ENCODE data around the gene CEP85L. TPM values are rescaled to one million over a fixed set of nuclear protein-coding genes. Genes with fewer than 3 reads are reported as not detected.

The CEP85L gene
- total RNA-seq, 4 donors from 2014 or later = 15.6 to 22.8 (median 21.9) TPM

- H3K4me3 ChIP-seq = no peak overlapping the region
- H3K27me3 ChIP-seq = no peaks in the 10 kb centered on the region
- intact Hi-C loops (cut with DNase I; ENCODE audit: low total_unique reads) (loop anchor here (10.0 kb wide), 1 partner anchor 51 kb away; no protein-coding TSS in a partner anchor), in situ Hi-C loops (cut with MboI; ENCODE audit: low sequenced_read_pairs in 4 of 4) (no loop called here)
- peak overlapping the region; percentile 56 to 76 (median 62) for H3K27ac ChIP-seq
- TF ChIP-seq POLR2A (IDR thresholded peaks at IDR 0.05) = no peak
- TF ChIP-seq, protein P1, sequence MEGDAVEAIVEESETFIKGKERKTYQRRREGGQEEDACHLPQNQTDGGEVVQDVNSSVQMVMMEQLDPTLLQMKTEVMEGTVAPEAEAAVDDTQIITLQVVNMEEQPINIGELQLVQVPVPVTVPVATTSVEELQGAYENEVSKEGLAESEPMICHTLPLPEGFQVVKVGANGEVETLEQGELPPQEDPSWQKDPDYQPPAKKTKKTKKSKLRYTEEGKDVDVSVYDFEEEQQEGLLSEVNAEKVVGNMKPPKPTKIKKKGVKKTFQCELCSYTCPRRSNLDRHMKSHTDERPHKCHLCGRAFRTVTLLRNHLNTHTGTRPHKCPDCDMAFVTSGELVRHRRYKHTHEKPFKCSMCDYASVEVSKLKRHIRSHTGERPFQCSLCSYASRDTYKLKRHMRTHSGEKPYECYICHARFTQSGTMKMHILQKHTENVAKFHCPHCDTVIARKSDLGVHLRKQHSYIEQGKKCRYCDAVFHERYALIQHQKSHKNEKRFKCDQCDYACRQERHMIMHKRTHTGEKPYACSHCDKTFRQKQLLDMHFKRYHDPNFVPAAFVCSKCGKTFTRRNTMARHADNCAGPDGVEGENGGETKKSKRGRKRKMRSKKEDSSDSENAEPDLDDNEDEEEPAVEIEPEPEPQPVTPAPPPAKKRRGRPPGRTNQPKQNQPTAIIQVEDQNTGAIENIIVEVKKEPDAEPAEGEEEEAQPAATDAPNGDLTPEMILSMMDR (IDR thresholded peaks at IDR 0.05 in 4 of 5, conservative IDR thresholded peaks at IDR 0.05 in 1 of 5) = no peak
- ATAC-seq (peak; percentile 78 to 80), DNase-seq (peak; percentile 30 to 35)
- no peaks in the 10 kb centered on the region for H3K36me3 ChIP-seq
- H3K4me1 ChIP-seq = peaks cover 18 to 34% of the 10 kb centered on the region in 2 donors
- no peaks in the 10 kb centered on the region for H3K9me3 ChIP-seq
Measured at GRCh38 chr6:118693562-118693961, 42.2 kb upstream of the CEP85L start.

- H3K4me3 ChIP-seq = no peak overlapping the region
- TF ChIP-seq POLR2A (IDR thresholded peaks at IDR 0.05) = no peak
- TF ChIP-seq, protein P1 (IDR thresholded peaks at IDR 0.05 in 4 of 5, conservative IDR thresholded peaks at IDR 0.05 in 1 of 5) = no peak
- ATAC-seq = no peak
- no peaks in the 10 kb centered on the region for H3K27me3 ChIP-seq
- H3K36me3 ChIP-seq = no peaks in the 10 kb centered on the region
- intact Hi-C loops (cut with DNase I; ENCODE audit: low total_unique reads) = no loop called here
- H3K27ac ChIP-seq = no peak overlapping the region
- DNase-seq = no peak
- H3K9me3 ChIP-seq = no peaks in the 10 kb centered on the region
- in situ Hi-C loops (cut with MboI; ENCODE audit: low sequenced_read_pairs in 4 of 4) = no loop called here
- H3K4me1 ChIP-seq = peaks cover 0 to 3% of the 10 kb centered on the region in 2 donors
Measured at GRCh38 chr6:118685823-118686449, 34.5 kb upstream of the CEP85L start.

DNA sequence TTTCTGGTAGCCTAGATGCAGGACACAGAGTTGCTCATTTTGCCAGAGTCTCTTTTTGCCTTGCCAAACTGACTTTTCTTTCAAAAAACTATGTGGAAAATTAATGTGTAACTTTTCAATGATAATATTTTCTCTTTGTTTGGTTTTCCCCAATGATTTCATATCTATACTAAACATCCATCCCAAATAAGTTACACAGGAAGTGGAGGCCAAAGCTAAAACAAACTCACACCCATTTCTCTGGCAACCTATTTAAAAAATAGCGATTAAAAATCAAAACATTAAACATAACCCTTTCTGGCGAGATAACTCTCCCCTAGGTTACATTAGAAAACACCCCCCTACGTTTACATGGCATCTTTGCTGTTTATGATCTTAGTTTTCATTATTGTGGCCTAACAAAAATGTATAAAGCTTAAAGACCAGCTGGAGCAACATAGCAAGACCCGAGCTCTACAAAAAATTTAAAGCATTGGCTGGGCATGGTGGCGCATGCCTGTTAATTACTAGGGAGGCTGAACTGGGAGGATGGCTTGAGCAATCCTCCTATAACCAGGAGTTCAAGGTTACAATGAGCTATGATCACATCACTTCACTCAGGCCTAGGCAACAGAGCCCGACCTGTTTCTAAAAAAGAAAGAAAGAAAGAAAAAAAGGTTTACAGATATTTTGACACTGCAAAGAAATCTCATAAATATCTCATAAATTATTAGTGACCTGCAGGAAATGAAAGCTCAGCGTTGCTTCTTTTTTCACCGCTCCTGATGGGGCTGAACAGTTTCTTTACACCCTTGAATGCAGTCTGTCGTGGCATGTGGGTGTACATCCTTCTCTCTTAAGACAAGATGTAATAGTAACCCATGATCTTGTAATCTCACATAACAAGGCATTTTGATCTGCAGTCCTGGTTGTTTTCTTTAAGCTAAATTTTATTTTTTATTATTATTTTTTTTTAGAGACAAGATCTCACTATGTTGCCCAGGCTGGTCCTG, 32.8 kb upstream of the CEP85L start:
- H3K27ac ChIP-seq = no peak overlapping the region
- intact Hi-C loops (cut with DNase I; ENCODE audit: low total_unique reads) = no loop called here
- in situ Hi-C loops (cut with MboI; ENCODE audit: low sequenced_read_pairs in 4 of 4) = no loop called here

GRCh38 chr6:118680452-118681095, 29.2 kb upstream of the CEP85L start:
- peak overlapping the region in 3 of 4 donors; percentile 37 to 43 (median 38) for H3K27ac ChIP-seq
- in situ Hi-C loops (cut with MboI; ENCODE audit: low sequenced_read_pairs in 4 of 4) = no loop called here
- DNase-seq (no peak), ATAC-seq (peak in 1 of 2 donors; percentile 46)
- H3K9me3 ChIP-seq = no peaks in the 10 kb centered on the region
- no peaks in the 10 kb centered on the region for H3K36me3 ChIP-seq
- TF ChIP-seq, protein P1 (IDR thresholded peaks at IDR 0.05 in 4 of 5, conservative IDR thresholded peaks at IDR 0.05 in 1 of 5) = no peak
- TF ChIP-seq POLR2A (IDR thresholded peaks at IDR 0.05) = no peak
- H3K4me3 ChIP-seq = peak overlapping the region in 1 of 4 donors; percentile 6
- intact Hi-C loops (cut with DNase I; ENCODE audit: low total_unique reads) = no loop called here
- peaks cover 4 to 10% of the 10 kb centered on the region in 2 donors for H3K4me1 ChIP-seq
- H3K27me3 ChIP-seq = no peaks in the 10 kb centered on the region

More for the DNA sequence above, 32.8 kb upstream of the CEP85L start:
- Histone ChIP-seq H3K4me1 (peaks cover 4 to 10% of the 10 kb centered on the region in 2 donors), H3K9me3 (no peaks in the 10 kb centered on the region), H3K36me3 (no peaks in the 10 kb centered on the region), H3K27me3 (no peaks in the 10 kb centered on the region), H3K4me3 (no peak overlapping the region)
- ATAC-seq (no peak), DNase-seq (no peak)
- TF ChIP-seq, protein P1 (IDR thresholded peaks at IDR 0.05 in 4 of 5, conservative IDR thresholded peaks at IDR 0.05 in 1 of 5) = no peak
- TF ChIP-seq POLR2A (IDR thresholded peaks at IDR 0.05) = no peak

All from gastrocnemius medialis (tissue), 4 donors.